GM23338 (cell line): ENCODE data around the gene FBXW7. TPM values are rescaled to one million over a fixed set of nuclear protein-coding genes. Genes with fewer than 3 reads are reported as not detected.
A peak's percentile ranks its signal among the peaks of the same experiment; 100 is the strongest.

Experiments
- ATAC-seq: fragments of 200-7000 bp; cut with Tn5 transposase; 3 replicates; pipeline ENCODE4 v1.9.1; 2020
- DNase-seq: peaks from one replicate; pipeline ENCODE4 v3.0.0-alpha.2; 2015; ENCODE audit warnings: low spot score
- H2AFZ ChIP-seq: fragments of 200-600 bp; sonication (generic); 2 replicates; pipeline ENCODE4 v1.8.0; 2016; ENCODE audit warnings: antibody characterized with exemption, mild to moderate bottlenecking, moderate library complexity
- H3F3A ChIP-seq: fragments of 200-600 bp; sonication (generic); replicated peaks from 2 replicates; pipeline ENCODE4 v1.8.0; 2017; ENCODE audit warnings: antibody characterized with exemption, mixed run types, low read depth
- H3K27ac ChIP-seq: fragments of 200-600 bp; sonication (generic); 2 replicates; pipeline ENCODE4 v1.6.1; 2016; ENCODE audit warnings: low read depth
- H3K27me3 ChIP-seq: fragments of 200-600 bp; sonication (generic); 2 replicates; pipeline ENCODE4 v1.8.0; 2016; ENCODE audit warnings: mild to moderate bottlenecking, mixed run types, moderate library complexity; ENCODE audit not compliant: insufficient read depth
- H3K36me3 ChIP-seq: fragments of 200-600 bp; sonication (generic); 2 replicates; pipeline ENCODE4 v1.8.0; 2016; ENCODE audit warnings: mild to moderate bottlenecking; ENCODE audit not compliant: insufficient read depth
- H3K4me1 ChIP-seq: fragments of 200-600 bp; sonication (generic); 2 replicates; pipeline ENCODE4 v1.8.0; 2016; ENCODE audit warnings: mild to moderate bottlenecking, moderate library complexity; ENCODE audit not compliant: insufficient read depth
- H3K4me2 ChIP-seq: fragments of 200-600 bp; sonication (generic); 2 replicates; pipeline ENCODE4 v1.7.1; 2017; ENCODE audit warnings: mixed run types
- H3K4me3 ChIP-seq: fragments of 200-600 bp; sonication (generic); 2 replicates; pipeline ENCODE4 v1.6.1; 2016; ENCODE audit warnings: mixed run types
- H3K79me2 ChIP-seq: fragments of 200-600 bp; sonication (generic); replicated peaks from 2 replicates; pipeline ENCODE4 v1.8.0; 2017; ENCODE audit warnings: mild to moderate bottlenecking; ENCODE audit not compliant: insufficient read depth
- H3K9me2 ChIP-seq: fragments of 200-600 bp; sonication (generic); 2 replicates; pipeline ENCODE4 v1.8.0; 2017; ENCODE audit not compliant: insufficient read depth
- H4K20me1 ChIP-seq: fragments of 200-600 bp; sonication (generic); replicated peaks from 2 replicates; pipeline ENCODE4 v1.8.0; 2017; ENCODE audit warnings: mild to moderate bottlenecking; ENCODE audit not compliant: insufficient read depth
- H3K27ac Mint-ChIP-seq: 2 replicates; pipeline ENCODE4 v1.8.0; 2020; ENCODE audit warnings: inconsistent platforms, mild to moderate bottlenecking, moderate library complexity, mixed read lengths
- H3K27me3 Mint-ChIP-seq: 3 replicates; pipeline ENCODE4 v1.8.0; 2022; ENCODE audit warnings: low read depth, mild to moderate bottlenecking, moderate library complexity, mixed read lengths, inconsistent platforms; ENCODE audit not compliant: insufficient read depth, poor library complexity
- H3K36me3 Mint-ChIP-seq: 3 replicates; pipeline ENCODE4 v1.8.0; 2021; ENCODE audit warnings: low read depth, mild to moderate bottlenecking, inconsistent platforms, moderate library complexity, mixed read lengths
- H3K4me1 Mint-ChIP-seq: 3 replicates; pipeline ENCODE4 v1.8.0; 2020; ENCODE audit warnings: mild to moderate bottlenecking, inconsistent platforms, mixed read lengths
- H3K4me3 Mint-ChIP-seq: 3 replicates; pipeline ENCODE4 v1.8.0; 2021; ENCODE audit warnings: moderate library complexity, mild to moderate bottlenecking, inconsistent platforms, mixed read lengths
- H3K9me3 Mint-ChIP-seq: 3 replicates; pipeline ENCODE4 v1.8.0; 2020; ENCODE audit warnings: moderate library complexity, mild to moderate bottlenecking, inconsistent platforms, mixed read lengths
- CREB1 ChIP-seq: fragments of 250-450 bp; sonication (Bioruptor Pico); IDR thresholded peaks from 2 replicates; pipeline ENCODE4 v1.5.0; 2020; ENCODE audit warnings: low read depth, mild to moderate bottlenecking, moderate library complexity
- CTCF ChIP-seq, 2 experiments: fragments of 200-600 bp in 1 of 2; sonication (generic) in 1 of 2; conservative IDR thresholded peaks; 2 replicates each; pipeline versions ENCODE4 v1.5.1 to v1.6.1; 2016 to 2017; ENCODE audit warnings: antibody characterized with exemption in 2 of 2, low read depth in 2 of 2, mild to moderate bottlenecking in 2 of 2, moderate library complexity in 1 of 2
- ETS1 ChIP-seq: IDR thresholded peaks from 2 replicates; pipeline ENCODE4 v1.6.1; 2016; ENCODE audit warnings: antibody characterized with exemption
- EZH2 ChIP-seq: fragments of 200-600 bp; sonication (generic); IDR thresholded peaks from one replicate; pipeline ENCODE4 v1.8.0; 2017; ENCODE audit warnings: antibody characterized with exemption, mild to moderate bottlenecking, low read depth; ENCODE audit not compliant: unreplicated experiment
- EZH2phosphoT487 ChIP-seq: fragments of 200-600 bp; sonication (generic); IDR thresholded peaks from one replicate; pipeline ENCODE4 v1.8.1; 2018; ENCODE audit warnings: antibody characterized with exemption; ENCODE audit not compliant: unreplicated experiment
- JUNB ChIP-seq: IDR thresholded peaks from one replicate; pipeline ENCODE4 v1.6.1; 2016; ENCODE audit warnings: antibody characterized with exemption; ENCODE audit not compliant: unreplicated experiment
- REST ChIP-seq: IDR thresholded peaks from one replicate; pipeline ENCODE4 v1.6.1; 2018; ENCODE audit warnings: antibody characterized with exemption; ENCODE audit not compliant: unreplicated experiment
- polyA plus RNA-seq: library from polyadenylated mRNA; unstranded; fragments of >200 nt; fragmentation: Nextera tagmentation; extraction: Ambion mirVana; gene quantifications from 2 replicates; pipeline ENCODE4 v1.2.1, GENCODE V29; 2016
- total RNA-seq: library from RNA; depleted of rRNA; stranded (reverse); fragments of >200 nt; shearing (Covaris generic); gene quantifications from 2 replicates; pipeline ENCODE4 v1.2.3, GENCODE V29; 2014

FBXW7 gene
- total and polyA plus RNA-seq, 2 experiments from 2014 or later, result 25.8 to 34.7 TPM

- no peak for TF ChIP-seq ETS1
- TF ChIP-seq EZH2phosphoT487, result no peak
- no peak for TF ChIP-seq JUNB
- no peak for TF ChIP-seq REST
- TF ChIP-seq EZH2, result no peak
- TF ChIP-seq CTCF (conservative IDR thresholded peaks at IDR 0.05; ENCODE audit: low read depth in 2 of 2), result no peak
Measured at GRCh38 chr4:152516156-152516555, 19.7 kb downstream of the FBXW7 start (continued).

- peak; percentile 24; the same call in 2 of the 3 replicates for ATAC-seq
- Mint-ChIP-seq H3K4me3 (no peak overlapping the region), H3K4me1 (peaks cover 30% of the 10 kb centered on the region), H3K9me3 (no peaks in the 10 kb centered on the region), H3K27me3 (peaks cover 6% of the 10 kb centered on the region), H3K36me3 (no peaks in the 10 kb centered on the region), H3K27ac (peak overlapping the region; percentile 87)
- DNase-seq, result no peak
- no peaks in the 10 kb centered on the region; the same call in 1 of the 2 replicates for H4K20me1 ChIP-seq
- no peak overlapping the region for H2AFZ ChIP-seq
- no peaks in the 10 kb centered on the region for H3F3A ChIP-seq
- H3K9me2 ChIP-seq, result no peaks in the 10 kb centered on the region
- H3K4me3 ChIP-seq, result no peak overlapping the region
- no peak overlapping the region for H3K4me2 ChIP-seq
- H3K36me3 ChIP-seq, result no peaks in the 10 kb centered on the region
- peaks cover 97% of the 10 kb centered on the region for H3K79me2 ChIP-seq
- no peaks in the 10 kb centered on the region for H3K27me3 ChIP-seq
- TF ChIP-seq CREB1 (CRISPR knock-in tag) (no peak), EZH2phosphoT487 (no peak), CTCF (conservative IDR thresholded peaks at IDR 0.05; ENCODE audit: low read depth in 2 of 2) (no peak)
- H3K4me1 ChIP-seq, result peaks cover 27% of the 10 kb centered on the region
- H3K27ac ChIP-seq, result no peak overlapping the region
Measured at GRCh38 chr4:152515678-152516077, 20.2 kb downstream of the FBXW7 start.
